ENCODE results near the gene RASAL2. TPM values are rescaled to one million over a fixed set of nuclear protein-coding genes. Genes with fewer than 3 reads are reported as not detected.

Gene RASAL2
- total RNA-seq, 2 donors from 2014 or later, result 9.9 to 20.4 TPM

DNA sequence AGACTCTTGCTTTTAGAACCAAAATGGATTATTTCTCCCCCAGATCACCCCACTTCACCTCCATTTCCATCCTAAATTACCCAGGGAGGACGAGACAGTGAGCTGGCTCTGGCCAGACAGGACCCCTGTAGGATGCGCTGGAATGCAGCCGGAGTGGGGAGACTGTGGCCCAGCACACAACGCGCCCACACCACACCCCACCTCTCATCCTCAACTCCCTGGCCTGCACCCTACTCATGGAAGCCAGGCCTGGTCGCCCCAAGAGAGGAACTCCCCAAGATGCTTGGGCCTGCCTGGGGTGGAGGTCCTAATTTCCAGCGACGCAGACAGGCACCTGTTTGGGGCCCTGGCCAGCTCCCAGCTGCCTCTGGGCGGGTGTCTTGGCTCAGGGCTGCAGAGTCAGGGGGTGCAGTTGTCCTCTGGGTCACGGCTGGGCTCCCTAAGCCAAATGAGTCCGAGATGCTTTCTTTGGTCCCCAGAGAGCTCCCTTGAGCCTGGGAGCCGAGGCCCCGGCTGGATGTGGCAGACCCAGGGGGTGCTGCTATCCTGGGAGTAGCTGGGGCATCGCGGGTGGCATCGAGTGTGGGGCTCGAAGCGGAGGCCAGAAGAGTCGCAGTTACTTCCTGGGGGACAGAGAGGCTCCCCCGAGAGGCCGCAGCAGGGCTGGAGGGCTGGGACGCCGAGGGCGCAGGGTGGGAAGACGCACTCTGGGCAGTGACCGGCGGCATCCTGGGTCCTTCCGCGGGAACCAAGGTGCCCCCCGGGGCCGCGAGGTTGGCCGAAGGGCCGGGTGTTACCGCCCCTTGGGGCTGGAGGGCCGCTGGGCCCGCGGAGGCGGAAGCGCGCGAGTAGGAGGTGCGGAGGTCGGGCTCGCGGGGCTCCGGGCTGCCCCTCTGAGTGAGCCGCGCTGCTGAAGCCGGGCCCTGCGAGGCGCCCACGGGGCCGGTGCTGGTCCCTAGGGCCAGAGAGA is 392.5 kb downstream of the RASAL2 start:
- no peak for DNase-seq
- H3K4me1 ChIP-seq, result no peaks in the 10 kb centered on the region
- no peak overlapping the region for H3K27ac ChIP-seq
- TF ChIP-seq POLR2A (IDR thresholded peaks at IDR 0.05) (no peak), CTCF (IDR thresholded peaks at IDR 0.05) (no peak)
- H3K27me3 ChIP-seq, result no peaks in the 10 kb centered on the region
- no peaks in the 10 kb centered on the region for H3K9me3 ChIP-seq
- no peak overlapping the region for H3K4me3 ChIP-seq
- no peak for ATAC-seq
- 37 to 96% methylated on average over 5 to 54 of the region's 54 CpGs for WGBS, 2 donors
- no peaks in the 10 kb centered on the region for H3K36me3 ChIP-seq (replicated peaks in 1 of 2; ENCODE audit: insufficient read depth in 1 of 2, low read depth in 2 of 2)
- intact Hi-C loops (cut with DNase I), result no loop called here

GRCh38 chr1:178487070-178487615 is 393.2 kb downstream of the RASAL2 start:
- Histone ChIP-seq H3K36me3 (replicated peaks in 1 of 2; ENCODE audit: insufficient read depth in 1 of 2, low read depth in 2 of 2) (no peaks in the 10 kb centered on the region), H3K27me3 (no peaks in the 10 kb centered on the region), H3K9me3 (no peaks in the 10 kb centered on the region), H3K27ac (no peak overlapping the region), H3K4me3 (no peak overlapping the region), H3K4me1 (no peaks in the 10 kb centered on the region)
- intact Hi-C loops (cut with DNase I), result no loop called here
- TF ChIP-seq CTCF (IDR thresholded peaks at IDR 0.05) (no peak), POLR2A (IDR thresholded peaks at IDR 0.05) (no peak)
- DNase-seq (no peak), ATAC-seq (no peak)
- WGBS, 2 donors, result 45 to 60% methylated on average over 12 to 20 of the region's 20 CpGs

DNA sequence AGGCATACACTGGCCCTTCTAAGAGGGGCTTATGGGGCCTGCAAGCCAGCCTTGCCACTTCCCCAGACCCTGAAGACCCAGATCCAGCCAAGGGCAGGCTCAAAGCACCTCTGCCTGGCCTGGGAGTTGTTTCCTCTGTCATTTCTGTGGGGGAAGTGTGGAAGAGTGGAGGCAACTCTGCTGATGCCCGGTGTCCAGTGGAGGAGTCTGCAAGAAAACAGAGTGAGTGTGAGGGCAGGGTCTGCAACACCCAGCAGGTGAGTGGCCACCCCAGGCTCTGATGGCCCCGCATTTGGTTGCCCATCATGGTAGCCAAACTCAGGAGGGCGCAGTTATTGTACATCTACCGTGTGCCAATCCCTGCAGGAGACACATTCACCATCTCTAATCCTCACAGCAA is 394.5 kb downstream of the RASAL2 start:
- DNase-seq (no peak), ATAC-seq (no peak)
- H3K4me3 ChIP-seq, result no peak overlapping the region
- TF ChIP-seq POLR2A (IDR thresholded peaks at IDR 0.05) (no peak), CTCF (IDR thresholded peaks at IDR 0.05) (no peak)
- no peak overlapping the region for H3K27ac ChIP-seq
- H3K9me3 ChIP-seq, result no peaks in the 10 kb centered on the region
- intact Hi-C loops (cut with DNase I), result no loop called here
- 89 to 92% methylated on average over 3 to 4 of the region's 4 CpGs for WGBS, 2 donors
- H3K36me3 ChIP-seq (replicated peaks in 1 of 2; ENCODE audit: insufficient read depth in 1 of 2, low read depth in 2 of 2), result no peaks in the 10 kb centered on the region
- no peaks in the 10 kb centered on the region for H3K4me1 ChIP-seq
- no peaks in the 10 kb centered on the region for H3K27me3 ChIP-seq

DNA sequence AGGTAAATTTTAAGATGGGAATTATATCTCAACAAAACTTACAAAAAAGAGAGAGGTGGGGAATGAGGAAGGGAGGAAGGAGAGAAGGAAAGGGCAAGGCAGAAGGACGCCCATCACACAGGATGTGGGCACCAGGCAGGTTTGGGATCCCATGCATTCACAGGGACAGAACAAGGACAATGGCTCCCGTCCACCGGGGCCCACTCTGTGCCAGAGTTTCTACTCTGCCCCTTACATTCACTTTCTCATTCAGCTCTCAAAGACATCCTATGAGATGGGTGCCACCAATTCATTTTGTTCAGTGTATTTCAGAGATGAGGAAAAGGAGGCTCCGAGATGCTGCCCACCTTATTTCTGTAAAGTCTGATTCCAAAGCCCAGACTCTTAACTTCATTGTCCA is 395.5 kb downstream of the RASAL2 start:
- TF ChIP-seq POLR2A (IDR thresholded peaks at IDR 0.05), result no peak
- no peak for TF ChIP-seq CTCF (IDR thresholded peaks at IDR 0.05)
- no peak overlapping the region for H3K4me3 ChIP-seq
- ATAC-seq, result no peak
- 84 to 86% methylated on average over 4 of the region's 4 CpGs for WGBS, 2 donors
- no peak overlapping the region for H3K27ac ChIP-seq
- no peaks in the 10 kb centered on the region for H3K36me3 ChIP-seq (replicated peaks in 1 of 2; ENCODE audit: insufficient read depth in 1 of 2, low read depth in 2 of 2)
- no peaks in the 10 kb centered on the region for H3K27me3 ChIP-seq
- no peaks in the 10 kb centered on the region for H3K4me1 ChIP-seq
- no peaks in the 10 kb centered on the region for H3K9me3 ChIP-seq
- intact Hi-C loops (cut with DNase I), result no loop called here
- no peak for DNase-seq
